ENCODE measurements around the gene P2RY6.

P2RY6 gene

GRCh38 chr11:73343076-73343873 is 71.1 kb downstream of the P2RY6 start:
- peak overlapping the region; percentile 38 for H3K27ac ChIP-seq
- TF ChIP-seq ZFX (IDR thresholded peaks at IDR 0.05) = no peak
- no peak for TF ChIP-seq CTCF (conservative IDR thresholded peaks at IDR 0.05)

GRCh38 chr11:73344191-73344607 is 72.1 kb downstream of the P2RY6 start:
- TF ChIP-seq CTCF (conservative IDR thresholded peaks at IDR 0.05) = no peak
- TF ChIP-seq ZFX (IDR thresholded peaks at IDR 0.05) = no peak
- no peak overlapping the region for H3K27ac ChIP-seq

- H3K27ac ChIP-seq = no peak overlapping the region
- TF ChIP-seq ZFX (IDR thresholded peaks at IDR 0.05) (no peak), CTCF (conservative IDR thresholded peaks at IDR 0.05) (no peak)
These were observed 73.5 kb downstream of the P2RY6 start for GRCh38 chr11:73345481-73346160.

GRCh38 chr11:73346186-73346935 is 74.2 kb downstream of the P2RY6 start:
- H3K27ac ChIP-seq = no peak overlapping the region
- TF ChIP-seq ZFX (IDR thresholded peaks at IDR 0.05) = no peak
- no peak for TF ChIP-seq CTCF (conservative IDR thresholded peaks at IDR 0.05)

GRCh38 chr11:73347067-73347466 is 74.9 kb downstream of the P2RY6 start:
- H3K27ac ChIP-seq = no peak overlapping the region
- TF ChIP-seq ZFX (IDR thresholded peaks at IDR 0.05) = no peak
- TF ChIP-seq CTCF (conservative IDR thresholded peaks at IDR 0.05) = no peak
